ENCODE data around the gene D2HGDH. TPM values are rescaled to one million over a fixed set of nuclear protein-coding genes. Genes with fewer than 3 reads are reported as not detected.

The D2HGDH gene
- total and polyA plus RNA-seq, 2 of the 13 experiments (the other 11 are each of a cell fraction or from before 2014, with no cell fraction given) = 19.2 to 20.3 TPM

DNA sequence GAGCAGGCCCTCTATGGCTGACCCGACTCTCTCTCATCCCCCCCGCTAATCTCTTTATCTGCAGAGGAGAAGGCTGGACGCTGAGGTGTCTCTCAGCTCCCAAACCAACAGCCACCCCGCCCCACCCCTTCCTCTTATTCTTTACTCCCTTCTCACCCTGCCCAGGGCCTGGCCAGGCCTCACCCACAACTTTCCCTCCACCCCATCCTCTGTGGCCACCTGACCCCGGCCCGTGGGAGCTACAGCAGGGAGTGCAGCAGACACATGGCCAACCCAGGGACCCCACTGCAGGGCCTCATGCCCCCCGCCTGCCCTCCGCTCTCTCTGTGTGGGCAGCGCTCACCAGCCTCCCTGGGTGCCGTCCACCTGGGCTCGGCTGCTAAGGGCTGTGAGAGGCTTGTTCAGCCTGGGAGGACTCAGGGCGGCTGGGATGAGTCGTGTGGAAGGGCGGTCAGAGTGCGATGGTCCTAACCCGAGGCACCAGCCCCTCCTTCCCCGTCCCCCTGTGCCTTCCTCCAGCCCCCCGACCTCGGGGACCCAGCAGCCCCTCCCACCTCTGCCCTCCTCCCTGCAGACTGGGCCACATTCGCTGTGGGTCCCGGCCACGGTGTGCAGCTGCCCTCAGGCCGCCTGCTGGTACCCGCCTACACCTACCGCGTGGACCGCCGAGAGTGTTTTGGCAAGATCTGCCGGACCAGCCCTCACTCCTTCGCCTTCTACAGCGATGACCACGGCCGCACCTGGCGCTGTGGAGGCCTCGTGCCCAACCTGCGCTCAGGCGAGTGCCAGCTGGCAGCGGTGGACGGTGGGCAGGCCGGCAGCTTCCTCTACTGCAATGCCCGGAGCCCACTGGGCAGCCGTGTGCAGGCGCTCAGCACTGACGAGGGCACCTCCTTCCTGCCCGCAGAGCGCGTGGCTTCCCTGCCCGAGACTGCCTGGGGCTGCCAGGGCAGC lies 81.3 kb downstream of the D2HGDH start (continued):
- TF ChIP-seq, protein P1, sequence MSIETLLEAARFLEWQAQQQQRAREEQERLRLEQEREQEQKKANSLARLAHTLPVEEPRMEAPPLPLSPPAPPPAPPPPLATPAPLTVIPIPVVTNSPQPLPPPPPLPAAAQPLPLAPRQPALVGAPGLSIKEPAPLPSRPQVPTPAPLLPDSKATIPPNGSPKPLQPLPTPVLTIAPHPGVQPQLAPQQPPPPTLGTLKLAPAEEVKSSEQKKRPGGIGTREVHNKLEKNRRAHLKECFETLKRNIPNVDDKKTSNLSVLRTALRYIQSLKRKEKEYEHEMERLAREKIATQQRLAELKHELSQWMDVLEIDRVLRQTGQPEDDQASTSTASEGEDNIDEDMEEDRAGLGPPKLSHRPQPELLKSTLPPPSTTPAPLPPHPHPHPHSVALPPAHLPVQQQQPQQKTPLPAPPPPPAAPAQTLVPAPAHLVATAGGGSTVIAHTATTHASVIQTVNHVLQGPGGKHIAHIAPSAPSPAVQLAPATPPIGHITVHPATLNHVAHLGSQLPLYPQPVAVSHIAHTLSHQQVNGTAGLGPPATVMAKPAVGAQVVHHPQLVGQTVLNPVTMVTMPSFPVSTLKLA (IDR thresholded peaks at IDR 0.05) = no peak
- no peak for TF ChIP-seq RNF2 (conservative IDR thresholded peaks at IDR 0.05; ENCODE audit: low read depth)
- TF ChIP-seq, protein P2, sequence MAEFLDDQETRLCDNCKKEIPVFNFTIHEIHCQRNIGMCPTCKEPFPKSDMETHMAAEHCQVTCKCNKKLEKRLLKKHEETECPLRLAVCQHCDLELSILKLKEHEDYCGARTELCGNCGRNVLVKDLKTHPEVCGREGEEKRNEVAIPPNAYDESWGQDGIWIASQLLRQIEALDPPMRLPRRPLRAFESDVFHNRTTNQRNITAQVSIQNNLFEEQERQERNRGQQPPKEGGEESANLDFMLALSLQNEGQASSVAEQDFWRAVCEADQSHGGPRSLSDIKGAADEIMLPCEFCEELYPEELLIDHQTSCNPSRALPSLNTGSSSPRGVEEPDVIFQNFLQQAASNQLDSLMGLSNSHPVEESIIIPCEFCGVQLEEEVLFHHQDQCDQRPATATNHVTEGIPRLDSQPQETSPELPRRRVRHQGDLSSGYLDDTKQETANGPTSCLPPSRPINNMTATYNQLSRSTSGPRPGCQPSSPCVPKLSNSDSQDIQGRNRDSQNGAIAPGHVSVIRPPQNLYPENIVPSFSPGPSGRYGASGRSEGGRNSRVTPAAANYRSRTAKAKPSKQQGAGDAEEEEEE (CRISPR knock-in tag; IDR thresholded peaks at IDR 0.05; ENCODE audit: borderline replicate concordance) = no peak
- TF ChIP-seq, protein P3, sequence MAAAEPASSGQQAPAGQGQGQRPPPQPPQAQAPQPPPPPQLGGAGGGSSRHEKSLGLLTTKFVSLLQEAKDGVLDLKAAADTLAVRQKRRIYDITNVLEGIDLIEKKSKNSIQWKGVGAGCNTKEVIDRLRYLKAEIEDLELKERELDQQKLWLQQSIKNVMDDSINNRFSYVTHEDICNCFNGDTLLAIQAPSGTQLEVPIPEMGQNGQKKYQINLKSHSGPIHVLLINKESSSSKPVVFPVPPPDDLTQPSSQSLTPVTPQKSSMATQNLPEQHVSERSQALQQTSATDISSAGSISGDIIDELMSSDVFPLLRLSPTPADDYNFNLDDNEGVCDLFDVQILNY (CRISPR knock-in tag; conservative IDR thresholded peaks at IDR 0.05) = no peak
- no peak for TF ChIP-seq DPF2 (CRISPR knock-in tag; IDR thresholded peaks at IDR 0.05; ENCODE audit: borderline replicate concordance, low read depth)
- no peak for TF ChIP-seq FOSL1 (CRISPR knock-in tag; IDR thresholded peaks at IDR 0.05; ENCODE audit: borderline replicate concordance)
- peak; percentile 57 for TF ChIP-seq NRL (CRISPR knock-in tag; IDR thresholded peaks at IDR 0.05; ENCODE audit: borderline replicate concordance)
- no peak for TF ChIP-seq FIP1L1 (IDR thresholded peaks at IDR 0.05; ENCODE audit: borderline replicate concordance, insufficient read depth, low read depth, low read length)
- TF ChIP-seq, protein P4, sequence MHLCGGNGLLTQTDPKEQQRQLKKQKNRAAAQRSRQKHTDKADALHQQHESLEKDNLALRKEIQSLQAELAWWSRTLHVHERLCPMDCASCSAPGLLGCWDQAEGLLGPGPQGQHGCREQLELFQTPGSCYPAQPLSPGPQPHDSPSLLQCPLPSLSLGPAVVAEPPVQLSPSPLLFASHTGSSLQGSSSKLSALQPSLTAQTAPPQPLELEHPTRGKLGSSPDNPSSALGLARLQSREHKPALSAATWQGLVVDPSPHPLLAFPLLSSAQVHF (CRISPR knock-in tag; IDR thresholded peaks at IDR 0.05) = no peak
- TF ChIP-seq ZNF354B (CRISPR knock-in tag; IDR thresholded peaks at IDR 0.05) = no peak
- TF ChIP-seq HOXA7 (CRISPR knock-in tag; IDR thresholded peaks at IDR 0.05) = no peak
- no peak for TF ChIP-seq ZNF33A (CRISPR knock-in tag; IDR thresholded peaks at IDR 0.05; ENCODE audit: borderline replicate concordance)
- TF ChIP-seq ZNF552 (CRISPR knock-in tag; IDR thresholded peaks at IDR 0.05; ENCODE audit: borderline replicate concordance) = no peak
- TF ChIP-seq, protein P5, sequence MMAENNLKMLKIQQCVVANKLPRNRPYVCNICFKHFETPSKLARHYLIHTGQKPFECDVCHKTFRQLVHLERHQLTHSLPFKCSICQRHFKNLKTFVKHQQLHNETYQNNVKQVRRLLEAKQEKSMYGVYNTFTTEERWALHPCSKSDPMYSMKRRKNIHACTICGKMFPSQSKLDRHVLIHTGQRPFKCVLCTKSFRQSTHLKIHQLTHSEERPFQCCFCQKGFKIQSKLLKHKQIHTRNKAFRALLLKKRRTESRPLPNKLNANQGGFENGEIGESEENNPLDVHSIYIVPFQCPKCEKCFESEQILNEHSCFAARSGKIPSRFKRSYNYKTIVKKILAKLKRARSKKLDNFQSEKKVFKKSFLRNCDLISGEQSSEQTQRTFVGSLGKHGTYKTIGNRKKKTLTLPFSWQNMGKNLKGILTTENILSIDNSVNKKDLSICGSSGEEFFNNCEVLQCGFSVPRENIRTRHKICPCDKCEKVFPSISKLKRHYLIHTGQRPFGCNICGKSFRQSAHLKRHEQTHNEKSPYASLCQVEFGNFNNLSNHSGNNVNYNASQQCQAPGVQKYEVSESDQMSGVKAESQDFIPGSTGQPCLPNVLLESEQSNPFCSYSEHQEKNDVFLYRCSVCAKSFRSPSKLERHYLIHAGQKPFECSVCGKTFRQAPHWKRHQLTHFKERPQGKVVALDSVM (CRISPR knock-in tag; IDR thresholded peaks at IDR 0.05) = no peak
- no peak for TF ChIP-seq ZNF256 (CRISPR knock-in tag; conservative IDR thresholded peaks at IDR 0.05)
- TF ChIP-seq, protein P6, sequence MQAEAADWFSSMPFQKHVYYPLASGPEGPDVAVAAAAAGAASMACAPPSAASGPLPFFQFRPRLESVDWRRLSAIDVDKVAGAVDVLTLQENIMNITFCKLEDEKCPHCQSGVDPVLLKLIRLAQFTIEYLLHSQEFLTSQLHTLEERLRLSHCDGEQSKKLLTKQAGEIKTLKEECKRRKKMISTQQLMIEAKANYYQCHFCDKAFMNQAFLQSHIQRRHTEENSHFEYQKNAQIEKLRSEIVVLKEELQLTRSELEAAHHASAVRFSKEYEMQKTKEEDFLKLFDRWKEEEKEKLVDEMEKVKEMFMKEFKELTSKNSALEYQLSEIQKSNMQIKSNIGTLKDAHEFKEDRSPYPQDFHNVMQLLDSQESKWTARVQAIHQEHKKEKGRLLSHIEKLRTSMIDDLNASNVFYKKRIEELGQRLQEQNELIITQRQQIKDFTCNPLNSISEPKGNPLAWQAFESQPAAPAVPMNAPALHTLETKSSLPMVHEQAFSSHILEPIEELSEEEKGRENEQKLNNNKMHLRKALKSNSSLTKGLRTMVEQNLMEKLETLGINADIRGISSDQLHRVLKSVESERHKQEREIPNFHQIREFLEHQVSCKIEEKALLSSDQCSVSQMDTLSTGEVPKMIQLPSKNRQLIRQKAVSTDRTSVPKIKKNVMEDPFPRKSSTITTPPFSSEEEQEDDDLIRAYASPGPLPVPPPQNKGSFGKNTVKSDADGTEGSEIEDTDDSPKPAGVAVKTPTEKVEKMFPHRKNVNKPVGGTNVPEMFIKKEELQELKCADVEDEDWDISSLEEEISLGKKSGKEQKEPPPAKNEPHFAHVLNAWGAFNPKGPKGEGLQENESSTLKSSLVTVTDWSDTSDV (CRISPR knock-in tag; IDR thresholded peaks at IDR 0.05) = 0 out of 2 replicates have a peak, but pooled peaks have one; percentile 39
- TF ChIP-seq HOXD1 (CRISPR knock-in tag; IDR thresholded peaks at IDR 0.05) = no peak
- TF ChIP-seq STAT5B (CRISPR knock-in tag; IDR thresholded peaks at IDR 0.05) = no peak

Data from HepG2 (cell line).